OCI-M2 (cell line): Measurements from ENCODE around the gene UPP2.

Source experiments
- DNase-seq: peaks from one replicate; lab custom pipeline; 2025; ENCODE audit not compliant: unreplicated experiment; lab: John Stamatoyannopoulos, UW

Gene UPP2

GRCh38 chr2:158103411-158104012 is 1.8 kb downstream of the UPP2 start:
- no peak for DNase-seq

GRCh38 chr2:158104903-158105302 is 3.2 kb downstream of the UPP2 start:
- DNase-seq: no peak

DNA sequence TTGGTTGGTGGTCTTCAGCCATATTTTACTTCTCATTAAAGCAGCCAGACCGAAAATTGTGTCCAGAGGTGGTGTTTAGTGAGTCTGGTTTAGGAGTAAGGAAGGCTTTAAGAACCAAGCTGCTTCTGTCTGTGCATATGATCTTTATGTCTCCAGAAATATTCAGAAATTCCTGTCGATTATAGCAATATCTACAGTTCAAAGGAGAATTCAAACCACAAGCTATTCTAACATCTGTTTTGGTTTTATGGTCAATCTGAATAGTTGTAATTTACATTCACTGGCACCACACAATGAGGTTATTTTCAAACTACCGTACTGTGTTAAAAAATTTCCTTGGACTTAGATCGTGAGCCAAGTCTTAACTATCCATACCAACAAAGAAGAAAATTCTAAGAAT is 11.3 kb downstream of the UPP2 start:
- DNase-seq: no peak

- DNase-seq: no peak
These were observed 12.1 kb downstream of the UPP2 start for GRCh38 chr2:158113741-158114295.

GRCh38 chr2:158114516-158114915 is 12.8 kb downstream of the UPP2 start:
- no peak for DNase-seq

- no peak for DNase-seq
These were observed 13.6 kb downstream of the UPP2 start for GRCh38 chr2:158115202-158115767.

DNA sequence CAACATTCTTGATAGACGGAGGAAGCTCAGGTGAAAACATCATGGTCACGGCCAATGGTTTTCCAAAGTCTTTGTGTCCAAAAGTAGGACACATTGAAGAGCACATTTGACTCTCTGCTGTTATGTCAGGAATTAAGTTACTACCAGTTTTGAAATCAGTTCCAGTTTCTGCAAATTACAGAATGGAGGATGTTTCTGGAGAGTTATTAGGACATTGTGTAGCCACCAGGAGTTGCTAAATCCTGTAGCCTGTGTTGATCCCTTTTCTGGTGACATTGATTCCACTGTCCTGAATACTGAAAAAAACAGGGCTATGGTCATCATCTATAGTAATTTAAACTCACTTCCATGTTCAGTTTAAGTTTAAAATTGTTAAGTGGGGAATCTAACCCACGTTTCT is 15.3 kb downstream of the UPP2 start:
- DNase-seq: no peak

GRCh38 chr2:158120102-158120501 is 18.4 kb downstream of the UPP2 start:
- no peak for DNase-seq

DNA sequence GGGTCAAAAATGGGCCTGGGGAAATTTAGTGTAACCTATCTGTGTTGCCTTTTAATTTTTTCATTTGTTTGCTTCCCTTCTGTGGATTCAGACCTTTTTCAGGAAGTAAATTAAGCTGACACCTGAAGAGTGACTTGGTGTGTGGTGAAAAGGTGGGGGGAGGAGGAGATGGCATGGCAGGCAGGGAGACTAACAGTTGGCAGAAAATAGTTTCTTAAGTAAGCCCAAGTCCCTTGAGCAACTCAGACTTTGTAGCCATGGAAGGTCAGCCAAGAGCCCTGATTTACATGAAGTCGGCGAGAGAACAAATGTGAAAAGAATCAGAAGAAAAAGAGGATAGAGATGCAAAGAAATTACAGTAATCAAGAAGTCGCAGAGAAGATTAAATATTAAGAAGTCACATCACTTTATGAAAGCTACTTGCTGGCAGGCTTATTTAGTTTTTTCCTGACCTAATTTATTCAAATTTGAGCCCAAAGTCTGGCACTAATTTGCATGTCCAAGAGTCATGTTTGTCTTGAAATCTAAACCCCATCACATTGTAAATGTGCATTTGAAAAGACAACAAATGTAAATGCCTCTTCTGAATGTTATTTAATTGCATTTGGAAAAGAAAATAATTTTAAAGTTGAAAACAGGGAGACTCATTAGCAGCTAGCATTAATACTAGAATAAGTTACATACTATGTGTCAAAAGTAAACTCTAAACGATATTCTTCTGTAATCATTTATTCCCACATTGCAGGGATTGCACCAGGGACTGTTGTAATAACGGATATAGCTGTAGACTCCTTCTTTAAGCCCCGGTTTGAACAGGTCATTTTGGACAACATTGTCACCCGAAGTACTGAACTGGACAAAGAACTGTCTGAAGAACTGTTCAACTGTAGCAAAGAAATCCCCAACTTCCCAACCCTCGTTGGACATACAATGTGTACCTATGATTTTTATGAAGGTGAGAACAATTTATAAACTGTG is 19.3 kb downstream of the UPP2 start:
- no peak for DNase-seq

DNA sequence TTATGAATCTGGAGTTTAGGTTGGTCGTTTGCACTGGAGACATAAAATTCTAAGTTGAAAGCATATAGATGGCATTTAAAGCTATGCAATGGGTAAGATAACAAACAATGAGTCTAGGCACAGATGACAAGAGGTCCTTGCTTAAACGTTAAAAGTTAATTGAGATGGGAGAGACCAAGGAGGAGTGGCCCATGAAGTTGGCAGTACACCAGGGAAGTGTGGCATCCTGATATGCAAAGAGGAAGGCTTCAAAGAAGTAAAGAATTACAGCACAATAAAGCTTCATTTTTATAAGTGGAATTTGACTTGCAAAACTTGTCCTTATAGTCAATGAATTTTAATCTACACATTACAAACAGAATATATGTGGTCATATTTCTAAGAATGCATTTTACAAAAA is 23.2 kb downstream of the UPP2 start:
- no peak for DNase-seq

DNA sequence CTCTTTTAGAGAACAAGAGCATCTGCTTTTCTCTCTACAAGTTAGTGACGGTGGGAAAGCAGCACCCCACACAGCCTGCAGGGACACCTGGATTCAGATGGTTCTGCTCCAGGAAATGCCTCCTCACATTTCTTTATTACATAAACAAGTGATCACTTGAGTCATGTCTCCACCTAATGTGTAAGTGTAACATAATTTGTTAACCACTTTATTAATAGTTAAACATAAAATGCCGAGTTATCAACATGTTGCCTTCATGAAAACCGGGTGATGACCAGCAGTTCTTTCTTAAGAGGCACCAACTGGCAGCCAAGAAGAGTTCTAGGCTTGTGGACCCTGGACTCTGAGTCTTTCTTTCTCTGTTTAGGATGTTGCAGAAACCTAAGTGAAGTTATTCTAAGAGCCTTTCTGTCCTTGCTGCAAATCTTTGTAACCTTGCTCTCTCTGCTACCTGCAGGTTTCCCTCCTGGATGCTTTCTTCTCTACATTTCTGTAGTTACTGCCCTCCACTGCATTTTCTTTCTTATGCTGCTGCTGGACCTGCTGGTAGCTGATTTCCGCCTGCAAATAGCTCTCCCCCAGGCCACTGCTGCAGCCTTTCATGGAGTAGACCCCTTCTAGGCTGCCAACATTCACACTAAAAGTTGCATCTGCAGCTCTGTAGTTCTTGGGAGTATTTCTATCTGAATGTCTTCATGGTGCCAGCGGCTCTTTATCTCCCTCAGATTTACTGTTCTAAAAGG is 24.3 kb downstream of the UPP2 start:
- DNase-seq: no peak

- no peak for DNase-seq
These were observed 25.7 kb downstream of the UPP2 start for GRCh38 chr2:158127380-158127804.

- DNase-seq: no peak
These were observed 26.7 kb downstream of the UPP2 start for GRCh38 chr2:158128168-158128973.

GRCh38 chr2:158129037-158129436 is 27.4 kb downstream of the UPP2 start:
- DNase-seq: no peak

- DNase-seq: no peak
These were observed 29.3 kb downstream of the UPP2 start for GRCh38 chr2:158130832-158131473.

DNA sequence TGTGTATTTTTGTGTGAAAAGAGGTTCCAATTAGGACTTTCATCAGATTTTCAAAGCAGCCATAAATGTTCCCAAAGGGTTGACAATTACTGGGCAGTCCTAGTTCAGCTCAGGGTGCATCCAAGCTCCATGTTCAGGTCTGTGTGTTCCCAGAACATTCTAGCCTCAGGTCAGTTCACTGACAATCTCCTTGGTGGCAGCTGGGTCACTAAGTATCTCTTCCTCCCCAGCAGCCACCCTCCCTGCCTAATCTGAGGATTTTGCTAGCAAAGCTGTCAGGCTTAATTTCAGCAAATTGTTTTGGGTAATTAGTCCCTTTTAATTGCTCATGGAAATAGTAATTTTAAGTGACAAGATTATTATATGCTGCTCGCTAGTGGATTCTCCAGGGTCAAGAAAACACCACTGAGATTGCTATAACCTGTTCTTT is 29.8 kb downstream of the UPP2 start:
- no peak for DNase-seq

- no peak for DNase-seq
These were observed 30.4 kb downstream of the UPP2 start for GRCh38 chr2:158131919-158132566.

DNA sequence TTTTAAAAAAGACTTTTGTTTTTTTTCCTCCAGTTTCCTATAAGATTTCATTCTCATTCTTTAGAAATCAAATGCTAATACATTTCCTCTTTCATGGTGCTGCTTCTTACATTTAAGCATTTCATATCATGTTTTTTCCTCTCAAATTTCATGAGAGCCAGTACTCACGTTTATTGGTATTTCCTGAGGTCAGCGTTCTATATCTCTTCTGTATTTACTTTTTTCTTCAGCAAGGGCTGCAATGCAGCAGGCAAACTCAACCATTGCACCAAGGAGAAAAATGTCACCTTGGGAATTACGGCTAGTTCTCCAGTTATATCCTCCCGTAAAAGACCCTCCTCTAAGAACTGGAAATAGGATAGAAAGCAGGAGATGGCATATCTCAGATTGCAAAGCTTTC is 32.4 kb downstream of the UPP2 start:
- no peak for DNase-seq

DNA sequence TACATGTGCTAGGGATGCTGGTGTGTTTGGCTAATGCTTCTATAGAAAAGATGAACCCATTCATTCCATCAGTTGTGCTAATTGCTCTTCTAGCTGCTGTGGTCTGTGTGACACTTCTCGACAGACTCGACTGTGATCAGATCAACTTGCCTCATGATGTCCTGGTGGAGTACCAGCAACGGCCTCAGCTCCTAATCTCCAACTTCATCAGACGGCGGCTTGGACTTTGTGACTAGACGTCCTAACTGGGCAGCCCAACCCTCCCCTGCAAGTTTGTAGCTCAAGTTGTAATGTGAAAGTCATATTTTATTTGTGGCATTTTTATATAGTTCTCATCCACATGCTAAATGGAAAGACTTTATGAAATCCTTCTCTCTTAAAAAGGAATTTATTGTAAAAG is 33.0 kb downstream of the UPP2 start:
- DNase-seq: no peak
